GM12878 (cell line): ENCODE measurements around the gene IL4I1. TPM values are rescaled to one million over a fixed set of nuclear protein-coding genes. Genes with fewer than 3 reads are reported as not detected.

Experiments
- ATAC-seq: fragments of 200-7000 bp; cut with Tn5 transposase; 3 replicates; pipeline ENCODE4 v1.9.1; 2020; ENCODE audit warnings: mild to moderate bottlenecking, moderate library complexity
- BruUV-seq: library from RNA; stranded (reverse); fragments of 400-500 nt; replicated peaks from 2 replicates; lab custom pipeline; 2021; lab: Mats Ljungman, UMichigan
- CTCF ChIA-PET: fragments of 300-600 bp; sonication (Branson Sonifier 250); formaldehyde crosslinking; extraction: SDS; loops from one replicate; lab custom pipeline; 2021; ENCODE audit warnings: inconsistent platforms; lab: Yijun Ruan, JAX
- POLR2A ChIA-PET: fragments of 350-600 bp; formaldehyde crosslinking; extraction: SDS; loops from one replicate; lab custom pipeline; 2021; ENCODE audit warnings: inconsistent platforms; lab: Charles Lee
- RAD21 ChIA-PET: fragments of 300-600 bp; sonication (Branson Sonifier 250); formaldehyde crosslinking; loops from one replicate; lab custom pipeline; 2023; ENCODE audit warnings: antibody characterized with exemption; ENCODE audit not compliant: unreplicated experiment; lab: Charles Lee
- SMC1A ChIA-PET: fragments of 300-600 bp; sonication (Branson Sonifier 250); formaldehyde crosslinking; loops from one replicate; lab custom pipeline; 2023; ENCODE audit not compliant: unreplicated experiment, uncharacterized antibody; lab: Charles Lee
- DNase-seq: peaks from one replicate; pipeline ENCODE4 v3.0.0-alpha.2; 2011; ENCODE audit warnings: low read depth, low spot score
- FAIRE-seq: peaks from 3 replicates; lab custom pipeline; 2011; peaks lifted over from hg19 to GRCh38; lab: Jason Lieb, UNC
- H2AFZ ChIP-seq: 2 replicates; pipeline ENCODE4 v1.6.0; 2011; ENCODE audit warnings: low read depth, low read length, control low read depth; ENCODE audit not compliant: control insufficient read depth
- H3K27ac ChIP-seq: 2 replicates; pipeline ENCODE4 v1.5.1; 2011; ENCODE audit warnings: control low read depth; ENCODE audit not compliant: control insufficient read depth, insufficient read depth
- H3K27me3 ChIP-seq, 2 experiments: replicated peaks in 1 of 2; 2 replicates each; pipeline versions ENCODE4 v1.6.0 to v1.6.1; 2011; ENCODE audit warnings: low read length in 1 of 2; ENCODE audit not compliant: control insufficient read depth in 2 of 2, insufficient read depth in 2 of 2
- H3K36me3 ChIP-seq, 2 experiments: 2 replicates each; pipeline ENCODE4 v1.5.1; 2011; ENCODE audit warnings: low read length in 1 of 2; ENCODE audit not compliant: control insufficient read depth in 2 of 2, insufficient read depth in 2 of 2
- H3K4me1 ChIP-seq: 2 replicates; pipeline ENCODE4 v1.6.1; 2011; ENCODE audit warnings: mild to moderate bottlenecking, low read length, moderate library complexity, mixed read lengths; ENCODE audit not compliant: control insufficient read depth, insufficient read depth
- H3K4me2 ChIP-seq: 2 replicates; pipeline ENCODE4 v1.6.0; 2011; ENCODE audit warnings: control low read depth; ENCODE audit not compliant: control insufficient read depth, insufficient read depth
- H3K4me3 ChIP-seq: fragments of 200-600 bp; sonication (generic); 2 replicates; pipeline ENCODE4 v1.5.1; 2016
- H3K79me2 ChIP-seq: 2 replicates; pipeline ENCODE4 v1.6.0; 2011; ENCODE audit warnings: low read length; ENCODE audit not compliant: control insufficient read depth, insufficient read depth
- H3K9ac ChIP-seq: 2 replicates; pipeline ENCODE4 v1.8.0; 2011; ENCODE audit warnings: low read length, control low read depth, mixed read lengths; ENCODE audit not compliant: control insufficient read depth, insufficient read depth
- H3K9me3 ChIP-seq: replicated peaks from 3 replicates; pipeline ENCODE4 v1.5.1; 2011; ENCODE audit warnings: mild to moderate bottlenecking, low read length; ENCODE audit not compliant: control insufficient read depth, insufficient read depth
- H4K20me1 ChIP-seq: 2 replicates; pipeline ENCODE4 v1.6.0; 2011; ENCODE audit not compliant: control insufficient read depth, insufficient read depth
- E4F1 ChIP-seq: fragments of 450-650 bp; IDR thresholded peaks from 2 replicates; pipeline ENCODE4 v1.6.1; 2018; ENCODE audit warnings: borderline replicate concordance, mild to moderate bottlenecking; ENCODE audit not compliant: partially characterized antibody
- MAX ChIP-seq: IDR thresholded peaks from 2 replicates; pipeline ENCODE4 v1.6.1; 2012; ENCODE audit warnings: low read depth, low read length, improper control_type of control experiment
- MLLT1 ChIP-seq: fragments of 450-650 bp; IDR thresholded peaks from 2 replicates; pipeline ENCODE4 v1.6.1; 2016; ENCODE audit warnings: mild to moderate bottlenecking
- SMAD5 ChIP-seq: IDR thresholded peaks from 2 replicates; pipeline ENCODE4 v1.6.1; 2016; ENCODE audit warnings: antibody characterized with exemption, low read depth
- ZBED1 ChIP-seq: IDR thresholded peaks from 2 replicates; pipeline ENCODE4 v1.6.1; 2016; ENCODE audit warnings: borderline replicate concordance
- WGBS: methylation state at CpG from one replicate; pipeline ENCODE4 v1.1.6; 2016; ENCODE audit warnings: low lambda C conversion rate; ENCODE audit not compliant: insufficient replicate concordance, insufficient coverage; ENCODE audit errors: missing lambda C conversion rate; 5-methylcytosine and 5-hydroxymethylcytosine counted together
- in situ Hi-C: fragments of 300-500 bp; cut with MboI; formaldehyde crosslinking; loops from 9 replicates; pipeline ENCODE4 v1.14.3; 2018; ENCODE audit warnings: mixed read lengths
- intact Hi-C: fragments of 100-400 bp; cut with micrococcal nuclease; formaldehyde crosslinking; loops from one replicate; pipeline ENCODE4 v1.14.2; 2022; ENCODE audit not compliant: unreplicated experiment
- polyA plus RNA-seq, 11 experiments: library from polyadenylated mRNA; depleted of rRNA in 4 of 11; unstranded in 6 of 11; stranded (reverse) in 5 of 11; fragments of >200 nt; fragmentation: Nextera tagmentation in 4 of 11; fragmentation: Illumina TruSeq in 1 of 11; extraction: Ambion mirVana in 4 of 11; extraction: Trizol in 1 of 11; gene quantifications; 1 replicate in 1 of 11; 2 replicates in 10 of 11; pipeline versions ENCODE4 v1.2.1 to v1.2.3, GENCODE V29; 2011 to 2016; ENCODE audit warnings: inconsistent platforms in 2 of 11, missing spikeins in 2 of 11, low read depth in 1 of 11
- total RNA-seq, 4 experiments: library from RNA; depleted of rRNA in 3 of 4; stranded (reverse); fragments of >200 nt in 3 of 4; fragmentation: Illumina TruSeq in 1 of 4; extraction: Trizol in 1 of 4; gene quantifications; 2 replicates each; pipeline versions ENCODE4 v1.2.1 to v1.2.3, GENCODE V29; 2013 to 2021

The IL4I1 gene
- total and polyA plus RNA-seq, 10 of the 15 experiments (the other 5 are each of a cell fraction or from before 2014, with no cell fraction given): 0.62 to 83.8 (median 42.8) TPM

- in situ Hi-C loops: no loop called here
- Histone ChIP-seq H3K27ac (no peak overlapping the region), H3K4me2 (peak overlapping the region; percentile 97), H3K36me3 (peaks cover 15 to 25% of the 10 kb centered on the region in 2 experiments; a peak in 3 of 4 replicates), H2AFZ (no peak overlapping the region), H3K4me1 (peaks cover 37% of the 10 kb centered on the region), H3K27me3 (no peaks in the 10 kb centered on the region), H3K9me3 (no peaks in the 10 kb centered on the region), H4K20me1 (no peaks in the 10 kb centered on the region), H3K79me2 (peaks cover 95% of the 10 kb centered on the region), H3K4me3 (peak overlapping the region; percentile 92; the same call in 1 of the 2 replicates), H3K9ac (no peak overlapping the region; the same call in 1 of the 2 replicates)
- intact Hi-C loops: loop anchor here (5.0 kb wide), 1 partner anchor 49 kb away; the partner anchor contains the start of genes AKT1S1 and TBC1D17
- ChIA-PET SMC1A (interaction anchor here (4.8 kb wide), 2 partner anchors 14 to 32 kb away, joined by 48 to 78 read pairs; partner anchors contain the start of gene IL4I1), RAD21 (interaction anchor here (3.1 to 5.0 kb wide), 3 partner anchors 14 to 36 kb away, joined by 10 to 66 read pairs (median 40); partner anchors contain the start of gene IL4I1), POLR2A (interaction anchor here (0.6 to 5.8 kb wide), 6 partner anchors 9 to 74 kb away, joined by 3 to 113 read pairs (median 10); partner anchors contain the start of gene IL4I1), CTCF (interaction anchor here (1.8 to 2.6 kb wide), 2 partner anchors 9 to 18 kb away, joined by 5 to 19 read pairs; no protein-coding TSS in a partner anchor)
- DNase-seq (no peak), ATAC-seq (no peak), FAIRE-seq (no peak)
- WGBS: 97% methylated on average over 9 of the region's 10 CpGs
- no TSS peak for BruUV-seq
- TF ChIP-seq E4F1 (no peak), MAX (no peak), SMAD5 (no peak), ZBED1 (no peak), MLLT1 (0 out of 2 replicates have a peak, but pooled peaks have one; percentile 45)
Observed at GRCh38 chr19:49926515-49926914, 29.8 kb upstream of the IL4I1 start.
